Measurements from ENCODE around the gene LHX5. TPM values are rescaled to one million over a fixed set of nuclear protein-coding genes. Genes with fewer than 3 reads are reported as not detected.

The LHX5 gene
- total RNA-seq, 1 donor from 2014 or later: not detected

DNA sequence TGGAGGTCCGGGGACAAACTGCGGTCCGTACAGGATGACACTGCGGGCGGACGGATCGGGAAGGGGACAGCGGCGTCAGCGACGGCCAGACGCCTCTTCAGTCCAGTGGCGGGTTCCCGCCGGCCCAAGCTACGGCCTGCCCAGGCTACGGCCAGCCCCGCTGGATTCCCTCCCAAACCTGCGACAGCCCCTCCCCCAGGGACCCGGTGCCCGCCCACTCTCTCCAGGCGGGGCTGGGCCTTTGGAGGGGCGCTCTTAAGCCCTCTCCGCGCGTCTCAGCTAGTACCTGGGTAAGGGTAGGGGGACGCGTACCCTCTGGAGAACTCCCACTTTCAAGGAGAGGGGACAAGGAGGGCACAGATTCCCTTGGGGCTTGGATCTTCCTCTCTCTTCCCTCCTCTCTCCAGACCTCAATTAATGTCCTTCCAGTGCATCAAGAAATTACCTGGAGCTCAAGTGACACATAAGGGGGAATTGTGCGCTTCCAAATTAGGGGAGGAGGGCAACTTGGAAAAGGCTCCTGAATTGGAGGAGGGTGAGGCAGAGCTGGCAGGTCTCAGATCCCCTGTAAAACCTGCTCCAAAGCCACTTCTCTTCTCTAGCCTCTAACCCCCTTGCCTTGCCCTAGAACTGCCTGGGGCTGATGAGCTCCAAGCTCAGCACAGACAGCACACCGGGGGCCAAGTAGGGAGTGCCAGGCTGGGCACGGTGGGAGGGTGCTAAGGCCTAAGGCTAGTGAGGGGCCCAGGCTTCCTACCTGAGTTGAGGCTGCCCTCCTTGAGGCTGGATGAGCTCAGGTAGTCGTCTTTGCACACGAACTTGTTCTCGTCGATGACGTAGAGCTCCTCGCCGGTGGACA is 3.1 kb downstream of the LHX5 start:
- ATAC-seq (no peak), DNase-seq (ENCODE audit: low spot score) (no peak)
- intact Hi-C loops (cut with DNase I): loop anchor here (10.0 kb wide), 1 partner anchor 446 kb away; no protein-coding TSS in a partner anchor

DNA sequence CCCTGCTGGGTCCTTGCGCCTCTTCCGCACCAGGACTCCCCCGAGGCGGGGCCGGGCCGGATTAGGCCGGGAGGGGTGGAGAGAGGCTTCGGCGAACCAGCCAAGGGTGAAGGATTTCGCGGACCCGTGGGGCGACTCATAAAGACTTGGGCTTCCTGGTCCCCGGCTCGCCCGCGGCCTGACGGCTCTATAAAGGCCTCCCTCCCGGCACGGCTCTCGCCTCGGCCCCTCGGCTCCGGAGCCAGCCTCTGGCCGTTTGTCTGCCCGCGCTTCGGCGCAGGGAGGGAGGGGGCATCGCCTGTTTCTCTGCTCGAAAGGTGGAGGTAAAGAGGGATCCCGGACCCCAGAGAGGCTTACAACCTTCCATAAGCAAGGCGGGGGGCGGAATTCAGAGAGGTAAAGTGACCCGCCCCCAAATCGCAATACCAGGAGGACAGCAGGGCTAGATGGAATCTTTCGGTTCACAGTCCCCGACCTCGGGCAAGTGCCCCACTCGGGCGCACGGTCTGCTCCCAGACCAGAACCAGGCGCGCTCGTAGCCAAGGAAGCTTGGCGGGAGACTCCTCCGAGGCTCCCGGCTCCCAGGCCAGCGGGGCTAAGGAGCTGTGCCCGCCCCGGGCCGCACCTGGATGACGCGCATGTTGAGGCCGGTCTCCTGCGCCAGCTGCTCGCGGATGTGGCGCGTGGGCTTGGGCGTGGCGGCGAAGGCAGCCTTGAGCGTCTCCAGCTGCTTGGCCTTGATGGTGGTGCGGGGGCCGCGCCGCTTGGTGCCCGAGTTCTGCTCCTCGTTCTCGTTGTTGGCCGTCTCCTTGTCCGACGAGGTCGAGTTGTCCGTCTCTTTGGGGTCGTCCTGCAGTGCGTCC is 3.9 kb downstream of the LHX5 start:
- DNase-seq (ENCODE audit: low spot score) (no peak), ATAC-seq (no peak)
- intact Hi-C loops (cut with DNase I): loop anchor here (10.0 kb wide), 1 partner anchor 447 kb away; no protein-coding TSS in a partner anchor

DNA sequence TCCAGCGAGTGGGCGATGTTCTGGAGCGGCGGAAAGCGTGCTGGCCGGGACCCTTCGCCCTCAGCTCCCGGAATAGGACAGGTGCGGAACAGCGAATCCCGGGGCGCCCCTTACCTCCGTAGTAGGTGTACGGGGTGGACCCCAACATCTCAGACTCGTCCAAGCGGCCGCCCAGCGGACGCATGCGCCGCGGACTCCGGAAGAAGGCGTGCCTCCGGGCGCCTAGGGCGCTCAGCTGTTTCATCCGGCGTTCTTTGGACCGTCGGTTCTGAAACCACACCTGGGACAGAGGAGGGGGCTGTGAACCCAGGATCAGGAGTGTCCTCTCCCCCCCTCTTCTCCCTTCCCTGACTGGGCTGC is 4.5 kb downstream of the LHX5 start:
- no peak for DNase-seq (ENCODE audit: low spot score)
- intact Hi-C loops (cut with DNase I): loop anchor here (10.0 kb wide), 1 partner anchor 448 kb away; no protein-coding TSS in a partner anchor
- no peak for ATAC-seq

DNA sequence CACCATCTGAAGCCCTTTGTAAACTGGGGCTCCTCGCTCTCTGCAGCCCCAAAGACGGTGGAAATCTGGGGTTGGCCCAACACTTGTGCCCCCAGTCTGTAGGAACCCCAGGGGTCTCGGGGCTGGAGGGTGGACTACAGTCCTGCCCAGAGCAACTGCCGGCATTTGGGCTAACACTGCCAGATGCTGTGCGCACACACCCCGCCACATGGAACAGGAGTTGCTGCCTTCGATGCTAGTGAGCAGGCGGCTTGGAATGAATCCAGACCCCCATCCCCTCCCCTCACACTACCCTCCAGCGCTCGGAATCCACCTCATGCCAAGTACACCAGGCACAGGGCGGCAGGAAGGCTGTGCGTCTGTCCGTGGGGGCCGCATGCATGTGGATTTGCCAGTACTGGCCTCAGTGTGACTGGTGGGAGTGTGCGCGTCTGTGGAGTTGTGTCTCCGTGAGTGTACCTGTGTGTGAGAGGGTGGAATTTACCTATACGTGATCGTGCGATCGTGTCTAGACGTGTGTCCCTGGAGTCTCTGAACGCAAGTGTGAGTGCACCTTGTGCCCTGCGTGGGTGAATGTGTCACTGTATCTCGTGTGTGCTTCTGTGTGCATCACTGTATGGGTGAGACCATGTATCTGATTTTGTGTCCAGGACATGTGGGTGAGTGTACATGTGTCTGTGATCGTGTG is 5.1 kb downstream of the LHX5 start:
- no peak for ATAC-seq
- intact Hi-C loops (cut with DNase I): loop anchor here (10.0 kb wide), 1 partner anchor 448 kb away; no protein-coding TSS in a partner anchor
- DNase-seq (ENCODE audit: low spot score): no peak

DNA sequence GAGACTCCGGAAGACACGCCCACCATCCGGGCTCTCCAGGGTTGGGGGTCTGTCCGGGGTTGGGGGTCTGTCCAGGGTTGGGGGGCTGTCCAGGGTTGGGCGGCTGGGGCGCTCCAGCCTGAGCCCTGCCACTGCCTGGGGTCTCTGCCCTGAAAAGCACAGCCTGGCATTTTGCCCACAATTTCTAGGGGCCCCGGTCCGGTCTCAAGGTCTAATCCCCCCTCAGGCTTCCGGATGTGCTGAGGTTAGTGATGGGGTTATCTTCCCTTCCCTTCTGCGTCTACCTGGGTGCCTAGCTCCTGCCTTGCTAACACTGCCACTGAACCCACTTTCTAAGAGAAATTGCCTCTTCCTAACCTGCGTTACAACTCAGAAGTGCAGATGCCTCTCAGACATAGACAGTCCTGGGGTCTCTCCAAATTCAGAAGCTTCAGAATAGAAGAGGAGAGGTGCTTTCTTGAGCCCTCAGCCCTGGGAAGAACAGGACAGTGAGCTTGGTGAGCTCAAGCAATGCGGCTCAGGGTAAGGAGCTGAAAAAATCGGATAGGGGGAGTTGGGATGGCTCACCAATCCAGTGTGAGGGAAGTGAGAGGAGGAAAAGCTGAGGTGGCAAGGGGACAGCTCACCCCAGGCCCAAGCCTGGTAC is 5.7 kb downstream of the LHX5 start:
- intact Hi-C loops (cut with DNase I): loop anchor here (10.0 kb wide), 1 partner anchor 449 kb away; no protein-coding TSS in a partner anchor

DNA sequence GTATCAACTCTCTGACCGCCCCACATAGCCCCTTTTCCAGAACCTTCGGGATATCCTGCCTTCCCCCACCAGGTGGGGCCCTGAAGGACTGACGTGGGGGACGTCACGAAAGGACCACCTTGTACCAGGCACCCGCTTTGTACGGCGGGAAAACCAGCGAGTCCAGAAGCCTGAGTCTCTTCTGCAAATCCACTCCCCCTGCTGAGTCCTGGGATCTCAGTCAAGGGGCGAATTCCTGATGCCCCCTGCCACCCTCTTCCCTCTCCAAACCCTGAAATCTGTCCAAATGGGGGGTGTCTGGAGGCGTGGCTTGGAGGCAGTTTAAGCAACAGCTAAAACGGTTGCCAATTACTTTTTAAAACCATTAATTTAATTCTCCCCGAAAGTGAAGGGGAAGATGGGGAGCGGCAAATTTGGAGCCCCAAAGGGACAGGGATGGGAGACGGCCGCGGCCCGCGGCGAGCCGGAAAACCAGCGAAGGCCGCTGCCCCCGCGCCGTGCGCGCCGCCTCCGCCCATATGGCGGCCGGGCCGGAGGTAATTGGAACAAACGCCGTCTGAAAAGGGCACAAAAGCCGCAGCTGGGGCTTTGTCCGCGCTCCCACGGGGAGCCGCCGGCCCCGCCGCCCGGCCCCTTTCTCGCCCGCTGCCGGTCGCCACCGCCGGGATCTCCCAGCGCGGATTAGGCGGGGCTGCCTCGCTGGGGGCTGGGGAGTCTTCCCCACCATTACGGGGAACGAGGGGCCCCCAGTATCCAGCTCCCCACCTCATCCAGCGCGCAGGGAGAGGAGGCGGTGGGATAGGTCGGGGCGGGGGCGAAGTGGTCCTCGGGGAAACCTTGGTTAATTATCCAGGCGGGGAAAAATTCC is 6.6 kb downstream of the LHX5 start:
- ATAC-seq: no peak

More for the DNA sequence above, 5.7 kb downstream of the LHX5 start:
- ATAC-seq (no peak), DNase-seq (ENCODE audit: low spot score) (no peak)

DNA sequence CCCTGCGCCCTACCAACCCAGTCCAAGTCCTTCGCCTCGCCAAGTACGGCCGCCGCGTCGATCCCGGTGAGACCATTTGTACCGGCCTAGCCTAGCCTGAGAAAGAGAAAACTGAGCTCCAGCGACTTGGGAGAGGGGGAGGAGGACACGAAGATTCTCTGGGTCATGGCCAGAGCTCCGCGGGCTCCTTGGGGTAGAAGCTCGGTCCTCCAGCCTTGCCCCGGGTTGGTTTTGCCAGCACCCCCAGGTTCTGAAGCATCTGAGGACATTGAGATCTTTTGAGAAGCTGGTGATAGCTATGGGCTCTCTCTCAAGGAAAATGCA is 7.3 kb downstream of the LHX5 start:
- no peak for ATAC-seq
- intact Hi-C loops (cut with DNase I): loop anchor here (10.0 kb wide), 1 partner anchor 450 kb away; no protein-coding TSS in a partner anchor

More for the DNA sequence above, 6.6 kb downstream of the LHX5 start:
- DNase-seq (ENCODE audit: low spot score): no peak
- intact Hi-C loops (cut with DNase I): loop anchor here (10.0 kb wide), 1 partner anchor 450 kb away; no protein-coding TSS in a partner anchor

DNA sequence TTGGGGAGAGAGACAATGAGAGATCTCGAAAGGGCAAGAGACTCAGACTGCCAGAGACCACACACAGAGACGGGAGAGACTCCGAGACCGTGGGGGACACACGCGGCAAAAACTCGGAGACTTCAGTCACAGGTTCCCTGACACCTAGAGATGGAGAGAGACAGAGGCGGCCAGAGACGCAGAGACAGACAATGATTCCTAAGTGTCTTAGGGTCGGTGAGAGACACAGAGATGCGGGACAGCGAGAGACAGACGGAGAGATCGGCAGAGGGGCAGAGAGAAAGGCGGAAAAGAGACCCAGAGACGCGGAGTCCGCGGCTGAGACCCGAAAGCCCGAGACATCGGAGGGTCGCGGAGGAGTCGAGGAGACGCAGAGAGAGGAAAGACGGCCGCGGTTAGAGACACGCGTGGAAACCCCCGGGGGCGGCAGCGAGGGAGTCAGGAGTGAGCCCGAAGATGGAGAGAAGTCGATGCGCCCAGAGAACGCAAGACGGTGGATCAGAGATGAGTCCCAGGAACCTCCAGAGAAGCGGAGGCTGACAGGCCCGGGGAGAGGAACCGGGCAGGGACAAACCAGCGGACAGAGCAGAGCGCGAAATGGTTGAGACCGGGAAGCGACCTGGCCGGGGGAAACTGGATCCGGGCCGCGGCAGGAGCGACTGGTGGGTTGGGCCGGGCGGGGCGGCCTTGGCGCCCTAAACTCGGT is 7.8 kb downstream of the LHX5 start:
- intact Hi-C loops (cut with DNase I): loop anchor here (10.0 kb wide), 1 partner anchor 451 kb away; no protein-coding TSS in a partner anchor
- DNase-seq (ENCODE audit: low spot score) (no peak), ATAC-seq (no peak)

More for the DNA sequence above, 7.3 kb downstream of the LHX5 start:
- DNase-seq (ENCODE audit: low spot score): no peak

DNA sequence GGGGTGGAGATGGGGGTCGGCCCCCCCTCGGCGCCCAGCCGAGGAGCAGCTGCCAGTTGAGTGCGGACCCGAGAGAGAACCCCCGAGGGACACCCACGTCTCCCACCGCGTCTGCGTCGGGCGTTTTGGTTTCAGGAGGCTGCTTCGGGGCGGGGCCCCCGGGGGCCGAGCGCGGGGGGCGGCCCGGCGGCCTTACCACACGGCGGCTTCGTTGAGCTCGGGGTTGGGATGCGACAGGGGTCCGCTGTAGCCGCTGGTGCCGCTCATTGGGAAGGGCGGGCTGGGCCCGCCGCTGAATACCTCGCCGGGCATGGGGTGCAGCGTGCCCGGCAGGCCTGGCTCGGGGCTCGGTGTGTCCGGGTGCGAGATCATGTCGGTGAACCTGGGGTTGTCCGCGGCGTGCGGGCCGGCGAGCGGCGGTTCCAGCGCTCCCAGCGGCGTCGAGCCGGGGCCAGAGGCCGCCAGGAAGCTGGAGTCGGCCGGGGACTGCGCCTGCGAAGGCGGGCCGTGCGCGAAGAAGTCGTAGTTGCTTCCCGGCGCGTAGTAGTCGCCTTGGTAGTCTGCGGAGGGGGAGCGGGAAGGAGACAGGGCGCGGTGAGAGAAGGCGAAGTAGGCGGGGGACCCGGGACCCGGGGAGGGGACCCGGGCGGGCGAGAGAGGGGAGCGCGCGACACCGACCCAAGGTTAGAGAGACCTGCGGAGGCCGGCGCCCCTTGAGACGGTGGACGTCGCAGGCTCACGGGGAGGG is 8.5 kb downstream of the LHX5 start:
- no peak for ATAC-seq
- DNase-seq (ENCODE audit: low spot score): no peak
- intact Hi-C loops (cut with DNase I): loop anchor here (10.0 kb wide), 1 partner anchor 452 kb away; no protein-coding TSS in a partner anchor

DNA sequence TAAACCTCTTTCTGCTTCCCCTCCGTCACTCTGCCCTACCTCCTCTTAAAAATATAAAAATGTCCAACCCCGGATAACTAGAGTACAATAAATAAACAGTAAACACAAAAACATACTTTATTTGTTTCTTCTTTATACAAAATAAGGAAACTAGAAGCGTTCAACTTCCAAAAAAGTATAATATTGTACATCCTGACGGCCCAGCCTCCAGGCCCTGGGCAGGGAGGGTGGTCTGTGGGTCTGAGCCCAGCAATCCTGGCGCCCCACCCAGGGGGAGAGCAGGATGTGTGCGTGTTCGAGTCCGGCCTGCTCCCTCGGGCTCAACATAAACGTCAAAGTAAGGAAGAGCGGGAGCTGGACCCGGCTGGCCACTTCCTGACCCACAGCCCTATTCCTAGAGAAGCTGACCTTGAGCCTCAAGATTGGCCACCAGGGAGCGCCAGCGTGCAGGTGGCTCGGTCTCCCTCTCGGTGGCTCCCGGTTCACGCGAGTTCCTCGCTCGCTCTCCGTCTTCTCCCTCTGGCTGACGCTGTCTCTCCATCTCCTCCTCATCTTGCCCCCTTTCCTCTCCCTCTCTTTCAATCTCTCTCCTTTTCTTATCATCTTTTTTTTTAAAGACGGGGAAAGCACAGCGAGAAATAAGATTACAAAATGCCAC is 9.4 kb downstream of the LHX5 start:
- peak; percentile 86 for ATAC-seq
- DNase-seq (ENCODE audit: low spot score): peak; percentile 85
- intact Hi-C loops (cut with DNase I): loop anchor here (10.0 kb wide), 1 partner anchor 453 kb away; no protein-coding TSS in a partner anchor

DNA sequence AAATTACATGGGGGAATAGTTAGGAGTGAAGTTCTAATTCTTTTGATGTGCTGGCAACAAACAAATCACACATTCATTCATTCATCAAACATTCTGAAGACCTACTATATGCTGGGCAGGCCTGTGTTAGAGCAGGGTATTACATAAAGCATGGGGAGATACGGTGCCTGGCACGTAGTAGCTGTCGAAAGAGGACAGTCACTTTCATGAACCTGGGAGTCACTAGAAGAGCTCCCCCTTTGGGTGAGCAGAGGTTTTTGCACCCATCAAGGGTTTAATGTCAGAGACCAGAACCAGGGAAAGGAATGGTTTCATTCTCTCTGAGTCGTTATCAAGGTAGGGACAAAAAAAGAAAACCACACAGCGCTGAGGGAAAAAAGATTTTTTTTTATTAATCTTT is 10.0 kb downstream of the LHX5 start:
- intact Hi-C loops (cut with DNase I): loop anchor here (10.0 kb wide), 1 partner anchor 453 kb away; no protein-coding TSS in a partner anchor
- ATAC-seq: no peak
- DNase-seq (ENCODE audit: low spot score): no peak

DNA sequence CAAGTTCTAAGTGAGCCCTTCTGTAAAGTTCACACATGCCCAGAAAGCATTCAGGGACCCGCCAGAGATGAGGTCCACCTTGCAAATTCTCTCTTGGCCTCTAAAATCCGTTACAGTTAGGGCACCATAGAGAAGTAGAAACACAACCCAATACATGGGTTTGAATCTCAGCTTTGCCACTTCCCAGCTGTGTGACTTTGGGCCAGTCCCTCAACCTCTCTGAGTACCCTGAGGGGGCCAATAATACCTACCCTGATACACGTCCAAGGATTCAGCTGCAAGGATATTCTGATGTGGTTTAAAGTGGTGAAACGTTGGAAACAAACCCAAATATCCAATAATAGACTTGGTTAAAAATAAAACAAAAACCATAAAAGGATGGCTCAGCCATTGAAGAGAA is 11.7 kb downstream of the LHX5 start:
- no peak for DNase-seq (ENCODE audit: low spot score)
- intact Hi-C loops (cut with DNase I): loop anchor here (10.0 kb wide), 1 partner anchor 455 kb away; no protein-coding TSS in a partner anchor
- ATAC-seq: no peak

DNA sequence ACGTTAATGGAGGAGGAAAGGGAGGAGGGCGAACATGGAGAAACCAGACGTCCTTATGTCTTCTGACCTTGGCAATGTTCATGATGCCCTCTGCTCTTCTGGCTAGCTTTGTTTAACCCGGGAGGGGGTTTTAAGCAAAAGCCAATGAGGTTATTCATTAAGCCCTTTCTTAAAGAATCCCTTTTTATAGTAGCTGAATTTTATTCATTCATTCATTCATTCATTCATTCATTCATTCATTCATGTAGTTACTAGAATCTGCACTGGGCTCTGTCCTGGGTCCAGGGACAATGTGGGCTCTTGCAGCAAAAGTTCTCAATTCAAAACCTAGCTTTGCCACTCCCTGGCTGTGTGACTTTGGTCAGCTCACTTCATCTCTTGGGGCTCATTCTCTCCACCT is 14.0 kb downstream of the LHX5 start:
- intact Hi-C loops (cut with DNase I): no loop called here
- DNase-seq (ENCODE audit: low spot score) (no peak), ATAC-seq (no peak)

DNA sequence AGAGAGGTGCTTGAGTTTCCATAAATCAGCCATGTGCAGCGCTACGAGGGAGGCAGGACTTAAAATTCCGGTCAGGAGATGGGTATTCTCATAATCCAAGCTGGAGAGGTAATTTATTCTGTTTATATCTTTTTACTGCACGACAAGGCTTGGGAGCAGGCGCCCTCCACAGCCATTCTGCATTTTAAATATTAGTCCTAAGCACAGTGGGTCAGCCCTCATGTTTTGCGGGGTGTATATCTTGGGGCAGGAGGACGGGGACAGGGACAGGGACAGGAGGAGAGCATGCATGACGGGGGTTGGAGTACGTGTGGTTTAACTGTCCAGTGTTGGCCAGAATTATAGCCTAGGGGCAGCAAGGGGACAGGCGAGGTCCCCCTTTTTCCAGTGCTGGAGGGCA is 14.5 kb downstream of the LHX5 start:
- no peak for DNase-seq (ENCODE audit: low spot score)
- no peak for ATAC-seq
- intact Hi-C loops (cut with DNase I): no loop called here

DNA sequence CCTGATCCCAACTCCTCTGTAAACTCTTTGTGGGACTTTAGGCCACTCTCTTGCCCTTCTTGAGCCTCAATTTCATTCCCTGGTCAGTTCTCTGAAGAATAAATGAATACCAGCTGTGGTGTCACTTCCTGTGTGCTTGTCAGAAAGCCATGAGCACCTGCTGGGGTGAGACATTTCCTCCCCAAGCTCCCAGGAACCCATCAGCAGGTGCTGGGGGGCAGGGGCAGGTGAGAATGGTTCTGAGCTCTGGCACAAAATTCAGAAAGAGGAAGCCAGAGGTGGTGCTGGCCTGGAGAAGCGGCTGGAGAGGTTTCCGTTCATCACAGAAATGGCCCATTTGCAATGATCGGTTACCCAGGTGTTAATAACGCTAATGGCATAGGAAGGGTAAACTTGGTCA is 14.9 kb downstream of the LHX5 start:
- no peak for DNase-seq (ENCODE audit: low spot score)
- ATAC-seq: no peak
- intact Hi-C loops (cut with DNase I): no loop called here

DNA sequence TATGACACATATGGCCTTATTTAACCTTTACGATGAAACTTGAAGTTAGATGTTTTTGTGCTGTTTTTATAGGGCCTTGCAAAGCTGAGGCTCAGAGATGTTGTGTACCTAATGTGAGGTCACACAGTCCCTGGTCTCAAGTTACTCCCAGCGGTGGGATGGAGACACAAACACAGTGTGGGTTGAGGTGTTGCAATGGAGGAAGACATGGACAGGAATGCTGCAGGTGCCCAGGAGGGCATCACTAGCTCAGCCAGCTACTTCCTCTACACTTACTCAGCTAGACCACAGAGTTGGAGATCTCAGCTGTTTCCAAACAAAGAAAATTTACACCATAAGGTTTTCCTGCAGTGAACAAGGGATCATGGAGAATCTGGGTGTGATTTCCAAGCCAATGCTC is 15.5 kb downstream of the LHX5 start:
- DNase-seq (ENCODE audit: low spot score): no peak
- no peak for ATAC-seq

More for the DNA sequence above, 15.5 kb downstream of the LHX5 start:
- intact Hi-C loops (cut with DNase I): no loop called here
